H1 (cell line): Measurements from ENCODE around the gene GGA1. TPM values are rescaled to one million over a fixed set of nuclear protein-coding genes. Genes with fewer than 3 reads are reported as not detected.

Source experiments
- RBBP5 ChIP-seq: IDR thresholded peaks from 2 replicates; pipeline ENCODE4 v1.7.1; 2012; ENCODE audit warnings: low read depth, mild to moderate bottlenecking, inconsistent platforms, low read length, moderate library complexity, borderline replicate concordance
- TBP ChIP-seq: IDR thresholded peaks from 2 replicates; pipeline ENCODE4 v1.6.1; 2011; ENCODE audit warnings: low read depth, low read length, improper control_type of control experiment
- polyA plus RNA-seq, 7 experiments: library from polyadenylated mRNA; depleted of rRNA in 3 of 7; stranded (reverse) in 5 of 7; unstranded in 2 of 7; fragments of >200 nt in 5 of 7; fragments of 200-250 nt in 2 of 7; gene quantifications; 1 replicate in 5 of 7; 2 replicates in 1 of 7; 4 replicates in 1 of 7; pipeline versions ENCODE4 v1.2.1 to v1.2.3, GENCODE V29; 2011 to 2013; ENCODE audit warnings: missing spikeins in 2 of 7, mixed read lengths in 2 of 7
- total RNA-seq: library from RNA; stranded (reverse); fragmentation: NEBNext Ultra II Directional; extraction: Animal tissue kit (Norgen Biotek cat#: 25700); gene quantifications from 2 replicates; pipeline ENCODE4 v1.2.1, GENCODE V29; 2021
- TF ChIP-seq, protein P1 (sequence below): fragments of 300-600 bp; sonication (generic); IDR thresholded peaks from 2 replicates; pipeline ENCODE4 v1.7.1; 2012; ENCODE audit warnings: low read length, moderate library complexity, mild to moderate bottlenecking, inconsistent platforms; ENCODE audit not compliant: insufficient replicate concordance

GGA1 gene
- total and polyA plus RNA-seq, 2 of the 8 experiments (the other 6 are each of a cell fraction or from before 2014, with no cell fraction given), result 49.3 to 57.2 TPM

DNA sequence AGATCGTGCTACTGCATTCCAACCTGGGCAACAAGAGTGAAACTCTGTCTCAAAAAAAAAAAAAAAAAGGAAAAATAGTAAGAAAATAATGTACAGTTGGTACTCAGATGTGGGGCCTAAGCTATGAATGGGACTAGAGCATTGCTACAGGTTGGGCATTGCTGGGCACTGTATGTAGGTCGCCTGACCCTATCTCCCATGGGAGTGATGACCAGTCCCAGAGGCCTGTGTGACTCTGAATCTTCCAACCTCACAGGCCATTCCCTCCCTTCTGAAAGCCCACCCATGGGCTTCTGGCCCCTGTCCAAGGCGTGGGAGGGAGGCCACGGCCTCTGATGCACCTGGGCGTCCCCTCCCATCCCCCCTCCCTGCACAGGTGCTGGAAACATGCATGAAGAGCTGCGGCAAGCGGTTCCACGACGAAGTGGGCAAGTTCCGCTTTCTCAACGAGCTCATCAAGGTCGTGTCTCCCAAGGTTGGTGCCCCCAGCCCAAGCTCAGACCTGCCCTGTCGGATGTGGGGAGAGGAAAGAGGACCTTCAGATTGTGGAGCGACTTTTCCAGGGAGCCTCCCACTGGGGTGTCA is 9.5 kb downstream of the GGA1 start (continued):
- TF ChIP-seq RBBP5 (no peak), TBP (no peak)
- TF ChIP-seq, protein P1, sequence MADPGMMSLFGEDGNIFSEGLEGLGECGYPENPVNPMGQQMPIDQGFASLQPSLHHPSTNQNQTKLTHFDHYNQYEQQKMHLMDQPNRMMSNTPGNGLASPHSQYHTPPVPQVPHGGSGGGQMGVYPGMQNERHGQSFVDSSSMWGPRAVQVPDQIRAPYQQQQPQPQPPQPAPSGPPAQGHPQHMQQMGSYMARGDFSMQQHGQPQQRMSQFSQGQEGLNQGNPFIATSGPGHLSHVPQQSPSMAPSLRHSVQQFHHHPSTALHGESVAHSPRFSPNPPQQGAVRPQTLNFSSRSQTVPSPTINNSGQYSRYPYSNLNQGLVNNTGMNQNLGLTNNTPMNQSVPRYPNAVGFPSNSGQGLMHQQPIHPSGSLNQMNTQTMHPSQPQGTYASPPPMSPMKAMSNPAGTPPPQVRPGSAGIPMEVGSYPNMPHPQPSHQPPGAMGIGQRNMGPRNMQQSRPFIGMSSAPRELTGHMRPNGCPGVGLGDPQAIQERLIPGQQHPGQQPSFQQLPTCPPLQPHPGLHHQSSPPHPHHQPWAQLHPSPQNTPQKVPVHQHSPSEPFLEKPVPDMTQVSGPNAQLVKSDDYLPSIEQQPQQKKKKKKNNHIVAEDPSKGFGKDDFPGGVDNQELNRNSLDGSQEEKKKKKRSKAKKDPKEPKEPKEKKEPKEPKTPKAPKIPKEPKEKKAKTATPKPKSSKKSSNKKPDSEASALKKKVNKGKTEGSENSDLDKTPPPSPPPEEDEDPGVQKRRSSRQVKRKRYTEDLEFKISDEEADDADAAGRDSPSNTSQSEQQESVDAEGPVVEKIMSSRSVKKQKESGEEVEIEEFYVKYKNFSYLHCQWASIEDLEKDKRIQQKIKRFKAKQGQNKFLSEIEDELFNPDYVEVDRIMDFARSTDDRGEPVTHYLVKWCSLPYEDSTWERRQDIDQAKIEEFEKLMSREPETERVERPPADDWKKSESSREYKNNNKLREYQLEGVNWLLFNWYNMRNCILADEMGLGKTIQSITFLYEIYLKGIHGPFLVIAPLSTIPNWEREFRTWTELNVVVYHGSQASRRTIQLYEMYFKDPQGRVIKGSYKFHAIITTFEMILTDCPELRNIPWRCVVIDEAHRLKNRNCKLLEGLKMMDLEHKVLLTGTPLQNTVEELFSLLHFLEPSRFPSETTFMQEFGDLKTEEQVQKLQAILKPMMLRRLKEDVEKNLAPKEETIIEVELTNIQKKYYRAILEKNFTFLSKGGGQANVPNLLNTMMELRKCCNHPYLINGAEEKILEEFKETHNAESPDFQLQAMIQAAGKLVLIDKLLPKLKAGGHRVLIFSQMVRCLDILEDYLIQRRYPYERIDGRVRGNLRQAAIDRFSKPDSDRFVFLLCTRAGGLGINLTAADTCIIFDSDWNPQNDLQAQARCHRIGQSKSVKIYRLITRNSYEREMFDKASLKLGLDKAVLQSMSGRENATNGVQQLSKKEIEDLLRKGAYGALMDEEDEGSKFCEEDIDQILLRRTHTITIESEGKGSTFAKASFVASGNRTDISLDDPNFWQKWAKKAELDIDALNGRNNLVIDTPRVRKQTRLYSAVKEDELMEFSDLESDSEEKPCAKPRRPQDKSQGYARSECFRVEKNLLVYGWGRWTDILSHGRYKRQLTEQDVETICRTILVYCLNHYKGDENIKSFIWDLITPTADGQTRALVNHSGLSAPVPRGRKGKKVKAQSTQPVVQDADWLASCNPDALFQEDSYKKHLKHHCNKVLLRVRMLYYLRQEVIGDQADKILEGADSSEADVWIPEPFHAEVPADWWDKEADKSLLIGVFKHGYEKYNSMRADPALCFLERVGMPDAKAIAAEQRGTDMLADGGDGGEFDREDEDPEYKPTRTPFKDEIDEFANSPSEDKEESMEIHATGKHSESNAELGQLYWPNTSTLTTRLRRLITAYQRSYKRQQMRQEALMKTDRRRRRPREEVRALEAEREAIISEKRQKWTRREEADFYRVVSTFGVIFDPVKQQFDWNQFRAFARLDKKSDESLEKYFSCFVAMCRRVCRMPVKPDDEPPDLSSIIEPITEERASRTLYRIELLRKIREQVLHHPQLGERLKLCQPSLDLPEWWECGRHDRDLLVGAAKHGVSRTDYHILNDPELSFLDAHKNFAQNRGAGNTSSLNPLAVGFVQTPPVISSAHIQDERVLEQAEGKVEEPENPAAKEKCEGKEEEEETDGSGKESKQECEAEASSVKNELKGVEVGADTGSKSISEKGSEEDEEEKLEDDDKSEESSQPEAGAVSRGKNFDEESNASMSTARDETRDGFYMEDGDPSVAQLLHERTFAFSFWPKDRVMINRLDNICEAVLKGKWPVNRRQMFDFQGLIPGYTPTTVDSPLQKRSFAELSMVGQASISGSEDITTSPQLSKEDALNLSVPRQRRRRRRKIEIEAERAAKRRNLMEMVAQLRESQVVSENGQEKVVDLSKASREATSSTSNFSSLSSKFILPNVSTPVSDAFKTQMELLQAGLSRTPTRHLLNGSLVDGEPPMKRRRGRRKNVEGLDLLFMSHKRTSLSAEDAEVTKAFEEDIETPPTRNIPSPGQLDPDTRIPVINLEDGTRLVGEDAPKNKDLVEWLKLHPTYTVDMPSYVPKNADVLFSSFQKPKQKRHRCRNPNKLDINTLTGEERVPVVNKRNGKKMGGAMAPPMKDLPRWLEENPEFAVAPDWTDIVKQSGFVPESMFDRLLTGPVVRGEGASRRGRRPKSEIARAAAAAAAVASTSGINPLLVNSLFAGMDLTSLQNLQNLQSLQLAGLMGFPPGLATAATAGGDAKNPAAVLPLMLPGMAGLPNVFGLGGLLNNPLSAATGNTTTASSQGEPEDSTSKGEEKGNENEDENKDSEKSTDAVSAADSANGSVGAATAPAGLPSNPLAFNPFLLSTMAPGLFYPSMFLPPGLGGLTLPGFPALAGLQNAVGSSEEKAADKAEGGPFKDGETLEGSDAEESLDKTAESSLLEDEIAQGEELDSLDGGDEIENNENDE, result no peak
- TF ChIP-seq, all 59 proteins: peak for 0
